ENCODE data around the gene USP47. TPM values are rescaled to one million over a fixed set of nuclear protein-coding genes. Genes with fewer than 3 reads are reported as not detected.

USP47 gene
- total RNA-seq, 1 experiment from 2014 or later: 45.2 TPM

GRCh38 chr11:11929920-11930319, 88.1 kb downstream of the USP47 start:
- Histone ChIP-seq H3K9me2 (replicated peaks; ENCODE audit: low read length) (no peaks in the 10 kb centered on the region), H3K36me3 (ENCODE audit: low read depth, low read length) (peaks cover 18% of the 10 kb centered on the region), H3K27ac (ENCODE audit: low read length) (no peak overlapping the region), H3K27me3 (ENCODE audit: low read length) (no peaks in the 10 kb centered on the region), H3K4me2 (ENCODE audit: low read length) (no peak overlapping the region), H3K4me3 (ENCODE audit: low read length) (no peak overlapping the region), H3K9ac (ENCODE audit: low read length) (no peak overlapping the region), H3K79me2 (ENCODE audit: low read length) (no peaks in the 10 kb centered on the region), H3F3A (ENCODE audit: low read length, unreplicated experiment) (no peaks in the 10 kb centered on the region), H4K20me1 (ENCODE audit: low read length) (no peaks in the 10 kb centered on the region), H2AFZ (ENCODE audit: low read length) (no peak overlapping the region), H3K4me1 (ENCODE audit: insufficient read depth, low read length) (peaks cover 13% of the 10 kb centered on the region), H3K9me3 (ENCODE audit: low read length) (no peaks in the 10 kb centered on the region)
- intact Hi-C loops (cut with micrococcal nuclease): loop anchor here (5.0 to 10.0 kb wide), 2 partner anchors 135 to 352 kb away; no protein-coding TSS in a partner anchor
- DNase-seq (no peak), ATAC-seq (no peak)
- TF ChIP-seq EZH2phosphoT487 (IDR thresholded peaks at IDR 0.05; ENCODE audit: borderline replicate concordance, low read length): no peak
- no peak for TF ChIP-seq EZH2 (IDR thresholded peaks at IDR 0.05; ENCODE audit: low read length, unreplicated experiment)
- TF ChIP-seq CTCF (conservative IDR thresholded peaks at IDR 0.05; ENCODE audit: low read depth, low read length): no peak
- CTCF ChIA-PET: no interaction called here
- POLR2A ChIA-PET (ENCODE audit: unreplicated experiment): no interaction called here
- no TSS peak for BruUV-seq (replicated peaks)

- H3K79me2 ChIP-seq (ENCODE audit: low read length): no peaks in the 10 kb centered on the region
- H4K20me1 ChIP-seq (ENCODE audit: low read length): no peaks in the 10 kb centered on the region
- TF ChIP-seq EZH2phosphoT487 (IDR thresholded peaks at IDR 0.05; ENCODE audit: borderline replicate concordance, low read length) (no peak), CTCF (conservative IDR thresholded peaks at IDR 0.05; ENCODE audit: low read depth, low read length) (peak; percentile 88)
- H2AFZ ChIP-seq (ENCODE audit: low read length): no peak overlapping the region
- H3K4me3 ChIP-seq (ENCODE audit: low read length): no peak overlapping the region
- ChIA-PET CTCF (interaction anchor here (0.7 to 1.2 kb wide), 5 partner anchors 15 to 350 kb away, joined by 3 to 18 read pairs (median 5); no protein-coding TSS in a partner anchor), POLR2A (ENCODE audit: unreplicated experiment) (no interaction called here)
- peaks cover 18% of the 10 kb centered on the region for H3K36me3 ChIP-seq (ENCODE audit: low read depth, low read length)
- H3K4me1 ChIP-seq (ENCODE audit: insufficient read depth, low read length): peaks cover 13% of the 10 kb centered on the region
- no peaks in the 10 kb centered on the region for H3F3A ChIP-seq (ENCODE audit: low read length, unreplicated experiment)
- peak overlapping the region; percentile 34; the same call in 1 of the 2 replicates for H3K4me2 ChIP-seq (ENCODE audit: low read length)
- H3K9me2 ChIP-seq (replicated peaks; ENCODE audit: low read length): no peaks in the 10 kb centered on the region
- H3K27me3 ChIP-seq (ENCODE audit: low read length): no peaks in the 10 kb centered on the region
- no TSS peak for BruUV-seq (replicated peaks)
- no peak overlapping the region for H3K9ac ChIP-seq (ENCODE audit: low read length)
- DNase-seq (peak; percentile 77), ATAC-seq (peak; percentile 93)
- intact Hi-C loops (cut with micrococcal nuclease): loop anchor here (1.0 to 5.0 kb wide), 2 partner anchors 113 to 351 kb away; no protein-coding TSS in a partner anchor
- peak overlapping the region; percentile 38 for H3K27ac ChIP-seq (ENCODE audit: low read length)
- no peaks in the 10 kb centered on the region for H3K9me3 ChIP-seq (ENCODE audit: low read length)
These were observed 89.8 kb downstream of the USP47 start for GRCh38 chr11:11931461-11932055.

- ChIA-PET POLR2A (ENCODE audit: unreplicated experiment) (interaction anchor here (0.7 kb wide), 1 partner anchor 221 kb away, joined by 7 read pairs; no protein-coding TSS in a partner anchor), CTCF (interaction anchor here (0.5 kb wide), 1 partner anchor 349 kb away, joined by 4 read pairs; no protein-coding TSS in a partner anchor)
- TF ChIP-seq EZH2phosphoT487 (IDR thresholded peaks at IDR 0.05; ENCODE audit: borderline replicate concordance, low read length) (no peak), EZH2 (IDR thresholded peaks at IDR 0.05; ENCODE audit: low read length, unreplicated experiment) (no peak), CTCF (conservative IDR thresholded peaks at IDR 0.05; ENCODE audit: low read depth, low read length) (no peak)
These were observed 93.8 kb downstream of the USP47 start for GRCh38 chr11:11935536-11935935.

More at GRCh38 chr11:11935536-11935935, 93.8 kb downstream of the USP47 start:
- BruUV-seq (replicated peaks): no TSS peak
- peak; percentile 38 for DNase-seq
- no peaks in the 10 kb centered on the region for H3K9me3 ChIP-seq (ENCODE audit: low read length)
- no peaks in the 10 kb centered on the region for H4K20me1 ChIP-seq (ENCODE audit: low read length)
- no peaks in the 10 kb centered on the region for H3K27me3 ChIP-seq (ENCODE audit: low read length)
- no peak for ATAC-seq
- H3K4me2 ChIP-seq (ENCODE audit: low read length): no peak overlapping the region
- no peak overlapping the region for H3K9ac ChIP-seq (ENCODE audit: low read length)
- intact Hi-C loops (cut with micrococcal nuclease): no loop called here
- H3K36me3 ChIP-seq (ENCODE audit: low read depth, low read length): peaks cover 25% of the 10 kb centered on the region
- peaks cover 28% of the 10 kb centered on the region for H3K4me1 ChIP-seq (ENCODE audit: insufficient read depth, low read length)
- no peaks in the 10 kb centered on the region for H3F3A ChIP-seq (ENCODE audit: low read length, unreplicated experiment)
- H3K4me3 ChIP-seq (ENCODE audit: low read length): no peak overlapping the region
- no peaks in the 10 kb centered on the region for H3K9me2 ChIP-seq (replicated peaks; ENCODE audit: low read length)
- no peak overlapping the region for H2AFZ ChIP-seq (ENCODE audit: low read length)
- H3K79me2 ChIP-seq (ENCODE audit: low read length): no peaks in the 10 kb centered on the region
- no peak overlapping the region for H3K27ac ChIP-seq (ENCODE audit: low read length)

Measured in PC-3 (cell line).